GM23338 (cell line): ENCODE measurements around the gene FUT4. TPM values are rescaled to one million over a fixed set of nuclear protein-coding genes. Genes with fewer than 3 reads are reported as not detected.

ENCODE experiments used
- ATAC-seq: fragments of 200-7000 bp; cut with Tn5 transposase; 3 replicates; pipeline ENCODE4 v1.9.1; 2020
- DNase-seq: peaks from one replicate; pipeline ENCODE4 v3.0.0-alpha.2; 2015; ENCODE audit warnings: low spot score
- H2AFZ ChIP-seq: fragments of 200-600 bp; sonication (generic); 2 replicates; pipeline ENCODE4 v1.8.0; 2016; ENCODE audit warnings: antibody characterized with exemption, mild to moderate bottlenecking, moderate library complexity
- H3F3A ChIP-seq: fragments of 200-600 bp; sonication (generic); replicated peaks from 2 replicates; pipeline ENCODE4 v1.8.0; 2017; ENCODE audit warnings: antibody characterized with exemption, mixed run types, low read depth
- H3K27ac ChIP-seq: fragments of 200-600 bp; sonication (generic); 2 replicates; pipeline ENCODE4 v1.6.1; 2016; ENCODE audit warnings: low read depth
- H3K27me3 ChIP-seq: fragments of 200-600 bp; sonication (generic); 2 replicates; pipeline ENCODE4 v1.8.0; 2016; ENCODE audit warnings: mild to moderate bottlenecking, mixed run types, moderate library complexity; ENCODE audit not compliant: insufficient read depth
- H3K36me3 ChIP-seq: fragments of 200-600 bp; sonication (generic); 2 replicates; pipeline ENCODE4 v1.8.0; 2016; ENCODE audit warnings: mild to moderate bottlenecking; ENCODE audit not compliant: insufficient read depth
- H3K4me1 ChIP-seq: fragments of 200-600 bp; sonication (generic); 2 replicates; pipeline ENCODE4 v1.8.0; 2016; ENCODE audit warnings: mild to moderate bottlenecking, moderate library complexity; ENCODE audit not compliant: insufficient read depth
- H3K4me2 ChIP-seq: fragments of 200-600 bp; sonication (generic); 2 replicates; pipeline ENCODE4 v1.7.1; 2017; ENCODE audit warnings: mixed run types
- H3K4me3 ChIP-seq: fragments of 200-600 bp; sonication (generic); 2 replicates; pipeline ENCODE4 v1.6.1; 2016; ENCODE audit warnings: mixed run types
- H3K79me2 ChIP-seq: fragments of 200-600 bp; sonication (generic); replicated peaks from 2 replicates; pipeline ENCODE4 v1.8.0; 2017; ENCODE audit warnings: mild to moderate bottlenecking; ENCODE audit not compliant: insufficient read depth
- H3K9me2 ChIP-seq: fragments of 200-600 bp; sonication (generic); 2 replicates; pipeline ENCODE4 v1.8.0; 2017; ENCODE audit not compliant: insufficient read depth
- H4K20me1 ChIP-seq: fragments of 200-600 bp; sonication (generic); replicated peaks from 2 replicates; pipeline ENCODE4 v1.8.0; 2017; ENCODE audit warnings: mild to moderate bottlenecking; ENCODE audit not compliant: insufficient read depth
- H3K27ac Mint-ChIP-seq: 2 replicates; pipeline ENCODE4 v1.8.0; 2020; ENCODE audit warnings: inconsistent platforms, mild to moderate bottlenecking, moderate library complexity, mixed read lengths
- H3K27me3 Mint-ChIP-seq: 3 replicates; pipeline ENCODE4 v1.8.0; 2022; ENCODE audit warnings: low read depth, mild to moderate bottlenecking, moderate library complexity, mixed read lengths, inconsistent platforms; ENCODE audit not compliant: insufficient read depth, poor library complexity
- H3K36me3 Mint-ChIP-seq: 3 replicates; pipeline ENCODE4 v1.8.0; 2021; ENCODE audit warnings: low read depth, mild to moderate bottlenecking, inconsistent platforms, moderate library complexity, mixed read lengths
- H3K4me1 Mint-ChIP-seq: 3 replicates; pipeline ENCODE4 v1.8.0; 2020; ENCODE audit warnings: mild to moderate bottlenecking, inconsistent platforms, mixed read lengths
- H3K4me3 Mint-ChIP-seq: 3 replicates; pipeline ENCODE4 v1.8.0; 2021; ENCODE audit warnings: moderate library complexity, mild to moderate bottlenecking, inconsistent platforms, mixed read lengths
- H3K9me3 Mint-ChIP-seq: 3 replicates; pipeline ENCODE4 v1.8.0; 2020; ENCODE audit warnings: moderate library complexity, mild to moderate bottlenecking, inconsistent platforms, mixed read lengths
- CREB1 ChIP-seq: fragments of 250-450 bp; sonication (Bioruptor Pico); IDR thresholded peaks from 2 replicates; pipeline ENCODE4 v1.5.0; 2020; ENCODE audit warnings: low read depth, mild to moderate bottlenecking, moderate library complexity
- EZH2 ChIP-seq: fragments of 200-600 bp; sonication (generic); IDR thresholded peaks from one replicate; pipeline ENCODE4 v1.8.0; 2017; ENCODE audit warnings: antibody characterized with exemption, mild to moderate bottlenecking, low read depth; ENCODE audit not compliant: unreplicated experiment
- EZH2phosphoT487 ChIP-seq: fragments of 200-600 bp; sonication (generic); IDR thresholded peaks from one replicate; pipeline ENCODE4 v1.8.1; 2018; ENCODE audit warnings: antibody characterized with exemption; ENCODE audit not compliant: unreplicated experiment
- JUNB ChIP-seq: IDR thresholded peaks from one replicate; pipeline ENCODE4 v1.6.1; 2016; ENCODE audit warnings: antibody characterized with exemption; ENCODE audit not compliant: unreplicated experiment
- NANOG ChIP-seq: IDR thresholded peaks from 2 replicates; pipeline ENCODE4 v1.6.1; 2016; ENCODE audit warnings: antibody characterized with exemption, borderline replicate concordance
- POLR2AphosphoS5 ChIP-seq: IDR thresholded peaks from 2 replicates; pipeline ENCODE4 v1.6.1; 2016; ENCODE audit warnings: antibody characterized with exemption, low read depth
- STAT1 ChIP-seq: IDR thresholded peaks from one replicate; pipeline ENCODE4 v1.6.1; 2016; ENCODE audit warnings: antibody characterized with exemption; ENCODE audit not compliant: unreplicated experiment
- ZNF114 ChIP-seq: fragments of 250-450 bp; sonication (Bioruptor Pico); IDR thresholded peaks from 2 replicates; pipeline ENCODE4 v1.5.0; 2020; ENCODE audit warnings: mild to moderate bottlenecking, moderate library complexity
- ZNF331 ChIP-seq: fragments of 250-450 bp; sonication (Bioruptor Pico); IDR thresholded peaks from 2 replicates; pipeline ENCODE4 v1.5.0; 2020; ENCODE audit warnings: low read depth, mild to moderate bottlenecking, moderate library complexity
- polyA plus RNA-seq: library from polyadenylated mRNA; unstranded; fragments of >200 nt; fragmentation: Nextera tagmentation; extraction: Ambion mirVana; gene quantifications from 2 replicates; pipeline ENCODE4 v1.2.1, GENCODE V29; 2016
- total RNA-seq: library from RNA; depleted of rRNA; stranded (reverse); fragments of >200 nt; shearing (Covaris generic); gene quantifications from 2 replicates; pipeline ENCODE4 v1.2.3, GENCODE V29; 2014
- TF ChIP-seq, protein P1 (sequence below): fragments of 250-450 bp; sonication (Bioruptor Pico); IDR thresholded peaks from 2 replicates; pipeline ENCODE4 v1.5.0; 2020; ENCODE audit warnings: mild to moderate bottlenecking, moderate library complexity
- TF ChIP-seq, protein P2 (sequence below), 2 experiments: fragments of 200-600 bp in 1 of 2; sonication (generic) in 1 of 2; conservative IDR thresholded peaks; 2 replicates each; pipeline versions ENCODE4 v1.5.1 to v1.6.1; 2016 to 2017; ENCODE audit warnings: antibody characterized with exemption in 2 of 2, low read depth in 2 of 2, mild to moderate bottlenecking in 2 of 2, moderate library complexity in 1 of 2
- TF ChIP-seq, protein P3 (sequence below): IDR thresholded peaks from 2 replicates; pipeline ENCODE4 v1.6.1; 2016; ENCODE audit warnings: antibody characterized with exemption

Gene FUT4
- total and polyA plus RNA-seq, 2 experiments from 2014 or later: 2.4 to 7.4 TPM

DNA sequence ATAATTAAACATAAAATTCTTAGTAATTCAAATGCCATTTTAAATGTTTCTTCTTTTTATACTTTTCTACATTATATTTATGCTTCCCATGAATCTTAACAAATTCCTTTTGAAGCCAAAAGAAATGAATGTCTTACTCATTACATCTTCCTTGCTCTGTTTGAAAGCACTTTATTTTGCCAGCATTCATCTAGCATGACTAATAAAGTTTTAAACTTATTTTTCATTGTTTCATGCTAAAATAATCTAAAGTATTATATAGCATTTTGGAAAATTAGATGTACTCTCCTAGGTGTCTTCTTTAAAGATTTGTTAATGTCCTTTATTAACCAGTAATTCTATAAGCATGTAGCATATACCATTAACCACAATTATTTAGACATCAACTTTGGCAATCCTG is 13.7 kb downstream of the FUT4 start:
- Histone ChIP-seq H3F3A (no peaks in the 10 kb centered on the region), H2AFZ (no peak overlapping the region), H3K4me3 (no peak overlapping the region), H3K27ac (no peak overlapping the region), H3K36me3 (no peaks in the 10 kb centered on the region), H4K20me1 (no peaks in the 10 kb centered on the region), H3K79me2 (no peaks in the 10 kb centered on the region), H3K4me1 (no peaks in the 10 kb centered on the region), H3K9me2 (no peaks in the 10 kb centered on the region), H3K4me2 (no peak overlapping the region), H3K27me3 (no peaks in the 10 kb centered on the region)
- no peaks in the 10 kb centered on the region for H3K9me3 Mint-ChIP-seq
- H3K4me1 Mint-ChIP-seq: peaks cover 5% of the 10 kb centered on the region; the same call in 1 of the 3 replicates
- H3K27ac Mint-ChIP-seq: no peak overlapping the region
- H3K4me3 Mint-ChIP-seq: no peak overlapping the region
- peaks cover 2% of the 10 kb centered on the region for H3K27me3 Mint-ChIP-seq
- H3K36me3 Mint-ChIP-seq: no peaks in the 10 kb centered on the region
- ATAC-seq (no peak), DNase-seq (no peak)
- TF ChIP-seq, protein P1, sequence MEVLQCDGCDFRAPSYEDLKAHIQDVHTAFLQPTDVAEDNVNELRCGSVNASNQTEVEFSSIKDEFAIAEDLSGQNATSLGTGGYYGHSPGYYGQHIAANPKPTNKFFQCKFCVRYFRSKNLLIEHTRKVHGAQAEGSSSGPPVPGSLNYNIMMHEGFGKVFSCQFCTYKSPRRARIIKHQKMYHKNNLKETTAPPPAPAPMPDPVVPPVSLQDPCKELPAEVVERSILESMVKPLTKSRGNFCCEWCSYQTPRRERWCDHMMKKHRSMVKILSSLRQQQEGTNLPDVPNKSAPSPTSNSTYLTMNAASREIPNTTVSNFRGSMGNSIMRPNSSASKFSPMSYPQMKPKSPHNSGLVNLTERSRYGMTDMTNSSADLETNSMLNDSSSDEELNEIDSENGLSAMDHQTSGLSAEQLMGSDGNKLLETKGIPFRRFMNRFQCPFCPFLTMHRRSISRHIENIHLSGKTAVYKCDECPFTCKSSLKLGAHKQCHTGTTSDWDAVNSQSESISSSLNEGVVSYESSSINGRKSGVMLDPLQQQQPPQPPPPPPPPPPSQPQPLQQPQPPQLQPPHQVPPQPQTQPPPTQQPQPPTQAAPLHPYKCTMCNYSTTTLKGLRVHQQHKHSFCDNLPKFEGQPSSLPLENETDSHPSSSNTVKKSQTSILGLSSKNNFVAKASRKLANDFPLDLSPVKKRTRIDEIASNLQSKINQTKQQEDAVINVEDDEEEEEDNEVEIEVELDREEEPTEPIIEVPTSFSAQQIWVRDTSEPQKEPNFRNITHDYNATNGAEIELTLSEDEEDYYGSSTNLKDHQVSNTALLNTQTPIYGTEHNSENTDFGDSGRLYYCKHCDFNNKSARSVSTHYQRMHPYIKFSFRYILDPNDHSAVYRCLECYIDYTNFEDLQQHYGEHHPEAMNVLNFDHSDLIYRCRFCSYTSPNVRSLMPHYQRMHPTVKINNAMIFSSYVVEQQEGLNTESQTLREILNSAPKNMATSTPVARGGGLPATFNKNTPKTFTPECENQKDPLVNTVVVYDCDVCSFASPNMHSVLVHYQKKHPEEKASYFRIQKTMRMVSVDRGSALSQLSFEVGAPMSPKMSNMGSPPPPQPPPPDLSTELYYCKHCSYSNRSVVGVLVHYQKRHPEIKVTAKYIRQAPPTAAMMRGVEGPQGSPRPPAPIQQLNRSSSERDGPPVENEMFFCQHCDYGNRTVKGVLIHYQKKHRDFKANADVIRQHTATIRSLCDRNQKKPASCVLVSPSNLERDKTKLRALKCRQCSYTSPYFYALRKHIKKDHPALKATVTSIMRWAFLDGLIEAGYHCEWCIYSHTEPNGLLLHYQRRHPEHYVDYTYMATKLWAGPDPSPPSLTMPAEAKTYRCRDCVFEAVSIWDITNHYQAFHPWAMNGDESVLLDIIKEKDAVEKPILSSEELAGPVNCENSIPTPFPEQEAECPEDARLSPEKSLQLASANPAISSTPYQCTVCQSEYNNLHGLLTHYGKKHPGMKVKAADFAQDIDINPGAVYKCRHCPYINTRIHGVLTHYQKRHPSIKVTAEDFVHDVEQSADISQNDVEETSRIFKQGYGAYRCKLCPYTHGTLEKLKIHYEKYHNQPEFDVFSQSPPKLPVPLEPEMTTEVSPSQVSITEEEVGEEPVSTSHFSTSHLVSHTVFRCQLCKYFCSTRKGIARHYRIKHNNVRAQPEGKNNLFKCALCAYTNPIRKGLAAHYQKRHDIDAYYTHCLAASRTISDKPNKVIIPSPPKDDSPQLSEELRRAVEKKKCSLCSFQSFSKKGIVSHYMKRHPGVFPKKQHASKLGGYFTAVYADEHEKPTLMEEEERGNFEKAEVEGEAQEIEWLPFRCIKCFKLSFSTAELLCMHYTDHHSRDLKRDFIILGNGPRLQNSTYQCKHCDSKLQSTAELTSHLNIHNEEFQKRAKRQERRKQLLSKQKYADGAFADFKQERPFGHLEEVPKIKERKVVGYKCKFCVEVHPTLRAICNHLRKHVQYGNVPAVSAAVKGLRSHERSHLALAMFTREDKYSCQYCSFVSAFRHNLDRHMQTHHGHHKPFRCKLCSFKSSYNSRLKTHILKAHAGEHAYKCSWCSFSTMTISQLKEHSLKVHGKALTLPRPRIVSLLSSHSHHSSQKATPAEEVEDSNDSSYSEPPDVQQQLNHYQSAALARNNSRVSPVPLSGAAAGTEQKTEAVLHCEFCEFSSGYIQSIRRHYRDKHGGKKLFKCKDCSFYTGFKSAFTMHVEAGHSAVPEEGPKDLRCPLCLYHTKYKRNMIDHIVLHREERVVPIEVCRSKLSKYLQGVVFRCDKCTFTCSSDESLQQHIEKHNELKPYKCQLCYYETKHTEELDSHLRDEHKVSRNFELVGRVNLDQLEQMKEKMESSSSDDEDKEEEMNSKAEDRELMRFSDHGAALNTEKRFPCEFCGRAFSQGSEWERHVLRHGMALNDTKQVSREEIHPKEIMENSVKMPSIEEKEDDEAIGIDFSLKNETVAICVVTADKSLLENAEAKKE (CRISPR knock-in tag): no peak
- no peak for TF ChIP-seq POLR2AphosphoS5
- no peak for TF ChIP-seq ZNF331 (CRISPR knock-in tag)
- TF ChIP-seq EZH2: no peak
- no peak for TF ChIP-seq CREB1 (CRISPR knock-in tag)
- TF ChIP-seq ZNF114 (CRISPR knock-in tag): no peak
- TF ChIP-seq NANOG: no peak

DNA sequence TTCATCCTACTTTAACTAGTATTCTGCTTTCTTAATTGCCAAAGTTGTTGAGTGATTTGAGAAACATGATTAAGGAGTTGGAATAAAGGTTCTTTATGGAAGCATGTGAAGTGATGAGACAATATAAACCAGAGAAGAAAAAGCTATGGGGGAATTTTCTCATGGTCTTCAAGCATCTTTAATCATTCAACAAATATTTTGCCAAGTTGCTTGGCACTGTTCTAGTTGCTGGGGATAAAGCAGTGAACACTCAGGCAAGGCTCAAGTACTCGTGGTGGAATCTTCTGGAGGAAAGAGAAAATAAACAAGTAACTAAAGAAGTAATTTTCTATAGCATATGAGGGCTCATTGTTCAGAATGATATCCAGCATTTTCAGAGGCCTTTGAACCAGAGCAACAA is 14.3 kb downstream of the FUT4 start:
- H3K4me3 ChIP-seq: no peak overlapping the region
- Mint-ChIP-seq H3K27me3 (peaks cover 2% of the 10 kb centered on the region), H3K36me3 (no peaks in the 10 kb centered on the region), H3K4me3 (no peak overlapping the region), H3K9me3 (no peaks in the 10 kb centered on the region), H3K27ac (no peak overlapping the region), H3K4me1 (peaks cover 8% of the 10 kb centered on the region; the same call in 2 of the 3 replicates)
- no peaks in the 10 kb centered on the region for H4K20me1 ChIP-seq
- DNase-seq: no peak
- no peaks in the 10 kb centered on the region for H3K36me3 ChIP-seq
- no peak overlapping the region for H3K4me2 ChIP-seq
- H3K79me2 ChIP-seq: no peaks in the 10 kb centered on the region
- no peak overlapping the region for H3K27ac ChIP-seq
- no peak for ATAC-seq
- no peaks in the 10 kb centered on the region for H3F3A ChIP-seq
- H3K9me2 ChIP-seq: no peaks in the 10 kb centered on the region
- H3K27me3 ChIP-seq: no peaks in the 10 kb centered on the region
- no peak overlapping the region for H2AFZ ChIP-seq
- no peaks in the 10 kb centered on the region for H3K4me1 ChIP-seq
- TF ChIP-seq ZNF114 (CRISPR knock-in tag) (no peak), NANOG (no peak), JUNB (no peak), EZH2 (no peak), ZNF331 (CRISPR knock-in tag) (no peak), STAT1 (no peak), EZH2phosphoT487 (no peak), POLR2AphosphoS5 (no peak)
- TF ChIP-seq, protein P2, sequence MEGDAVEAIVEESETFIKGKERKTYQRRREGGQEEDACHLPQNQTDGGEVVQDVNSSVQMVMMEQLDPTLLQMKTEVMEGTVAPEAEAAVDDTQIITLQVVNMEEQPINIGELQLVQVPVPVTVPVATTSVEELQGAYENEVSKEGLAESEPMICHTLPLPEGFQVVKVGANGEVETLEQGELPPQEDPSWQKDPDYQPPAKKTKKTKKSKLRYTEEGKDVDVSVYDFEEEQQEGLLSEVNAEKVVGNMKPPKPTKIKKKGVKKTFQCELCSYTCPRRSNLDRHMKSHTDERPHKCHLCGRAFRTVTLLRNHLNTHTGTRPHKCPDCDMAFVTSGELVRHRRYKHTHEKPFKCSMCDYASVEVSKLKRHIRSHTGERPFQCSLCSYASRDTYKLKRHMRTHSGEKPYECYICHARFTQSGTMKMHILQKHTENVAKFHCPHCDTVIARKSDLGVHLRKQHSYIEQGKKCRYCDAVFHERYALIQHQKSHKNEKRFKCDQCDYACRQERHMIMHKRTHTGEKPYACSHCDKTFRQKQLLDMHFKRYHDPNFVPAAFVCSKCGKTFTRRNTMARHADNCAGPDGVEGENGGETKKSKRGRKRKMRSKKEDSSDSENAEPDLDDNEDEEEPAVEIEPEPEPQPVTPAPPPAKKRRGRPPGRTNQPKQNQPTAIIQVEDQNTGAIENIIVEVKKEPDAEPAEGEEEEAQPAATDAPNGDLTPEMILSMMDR (conservative IDR thresholded peaks at IDR 0.05; ENCODE audit: low read depth in 2 of 2): no peak
- TF ChIP-seq, protein P3, sequence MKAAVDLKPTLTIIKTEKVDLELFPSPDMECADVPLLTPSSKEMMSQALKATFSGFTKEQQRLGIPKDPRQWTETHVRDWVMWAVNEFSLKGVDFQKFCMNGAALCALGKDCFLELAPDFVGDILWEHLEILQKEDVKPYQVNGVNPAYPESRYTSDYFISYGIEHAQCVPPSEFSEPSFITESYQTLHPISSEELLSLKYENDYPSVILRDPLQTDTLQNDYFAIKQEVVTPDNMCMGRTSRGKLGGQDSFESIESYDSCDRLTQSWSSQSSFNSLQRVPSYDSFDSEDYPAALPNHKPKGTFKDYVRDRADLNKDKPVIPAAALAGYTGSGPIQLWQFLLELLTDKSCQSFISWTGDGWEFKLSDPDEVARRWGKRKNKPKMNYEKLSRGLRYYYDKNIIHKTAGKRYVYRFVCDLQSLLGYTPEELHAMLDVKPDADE: no peak
